CD4-positive, alpha-beta T cell treated with Interleukin-17A for 1 hour (primary cell): ENCODE results near the gene EXD3.
"Not testable (repeated sequence)": the region's sequence is repeated elsewhere in the genome, so short reads cannot be mapped to it uniquely, and the experiment has no call there.

ENCODE experiments used
- DNase-seq: peaks from one replicate; pipeline ENCODE4 v3.0.0-alpha.2; 2020

The EXD3 gene, protein sequence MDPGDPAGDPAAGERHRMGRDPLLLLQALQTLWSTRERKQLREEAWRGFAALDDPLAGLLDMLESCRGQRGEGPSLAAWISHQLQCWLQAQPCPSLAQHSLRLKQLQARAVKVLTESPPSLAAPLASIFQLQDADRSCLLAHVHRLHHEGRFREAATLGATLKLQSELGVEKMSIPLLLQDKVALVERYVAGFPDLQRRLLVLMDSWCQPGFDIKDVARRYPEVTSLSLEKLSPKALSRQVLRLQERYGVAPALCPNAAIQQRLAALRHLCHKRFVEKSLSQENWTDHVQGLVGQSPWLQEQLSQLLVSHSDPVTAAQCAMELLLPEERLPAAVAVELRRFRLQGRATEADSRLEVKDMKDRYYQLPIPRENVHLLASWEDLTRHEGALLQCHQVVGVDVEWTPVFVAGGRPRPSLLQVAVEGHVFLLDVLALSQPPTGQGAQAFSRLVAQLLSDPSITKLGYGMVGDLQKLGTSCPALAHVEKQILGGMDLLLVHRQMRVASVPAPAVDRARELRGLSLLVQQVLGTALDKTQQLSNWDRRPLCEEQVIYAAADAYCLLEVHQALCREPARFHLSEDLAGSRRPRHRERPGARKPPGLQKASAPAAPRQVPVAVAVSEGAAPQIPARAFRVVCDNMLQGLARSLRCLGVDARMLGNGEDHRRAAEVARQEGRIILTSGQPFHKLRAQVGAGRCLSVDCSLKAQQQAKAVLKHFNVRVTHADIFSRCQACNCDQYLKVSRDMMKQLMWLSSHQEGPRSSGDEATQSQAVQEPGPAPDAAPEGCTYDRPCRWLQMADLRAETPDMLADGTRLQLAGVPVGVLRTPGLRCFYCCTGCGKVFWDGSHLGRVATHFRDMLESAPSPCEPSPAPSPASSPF

DNA sequence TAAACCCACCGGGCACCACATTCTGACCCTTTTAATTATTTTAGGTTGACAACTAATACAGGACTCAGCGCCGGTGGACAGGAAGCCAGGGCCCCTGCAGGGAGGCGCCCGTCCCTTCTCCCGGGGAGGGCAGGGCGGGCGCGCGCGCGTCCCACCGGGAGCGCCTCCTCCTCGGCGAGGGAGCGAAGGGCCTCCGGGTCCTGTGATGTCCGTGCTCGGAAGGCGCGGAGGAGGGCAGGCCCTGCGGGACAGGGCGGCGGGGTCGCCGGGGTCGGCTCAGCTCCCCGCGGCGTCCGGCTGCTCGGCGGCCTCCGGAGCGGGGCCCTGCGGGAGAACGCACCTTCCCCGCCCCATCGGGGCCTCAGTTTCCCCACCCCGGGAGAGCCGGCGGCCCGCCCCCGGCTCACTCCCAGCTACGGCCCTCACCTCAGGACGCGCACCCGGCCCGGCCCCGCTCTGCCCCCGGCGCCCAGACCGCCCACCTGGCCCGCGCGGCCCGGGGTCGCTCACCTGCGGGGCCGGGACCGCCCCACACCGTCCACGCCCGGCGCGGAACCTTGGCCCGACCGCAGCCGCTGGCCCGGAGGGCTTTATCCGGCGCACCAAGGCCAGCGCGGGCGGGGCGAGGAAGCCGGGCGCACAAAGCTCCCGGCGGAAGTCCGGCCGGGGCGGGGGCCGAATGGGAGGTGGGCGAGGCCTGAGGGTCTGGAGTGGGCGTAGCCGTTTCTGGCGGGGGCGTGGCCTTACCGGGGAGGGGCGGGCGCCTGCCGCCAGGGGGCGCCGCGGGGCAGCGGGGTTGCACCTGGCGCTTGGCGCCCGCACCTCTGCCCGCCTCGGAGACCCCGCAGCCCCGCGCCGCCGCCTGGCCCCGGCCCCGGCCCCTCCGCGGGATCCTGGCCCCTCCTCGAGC lies at the start of gene EXD3, which contains the start of gene NOXA1:
Gene EXD3 (minus strand): TSS at position 559 of the 910 bp plus-strand sequence. CDS start 27,805 bp downstream, outside the sequence.
Gene NOXA1 (plus strand): TSS at position 790 of the 910 bp plus-strand sequence. CDS start 137 bp downstream, outside the sequence.
- peak; percentile 94 for DNase-seq

DNA sequence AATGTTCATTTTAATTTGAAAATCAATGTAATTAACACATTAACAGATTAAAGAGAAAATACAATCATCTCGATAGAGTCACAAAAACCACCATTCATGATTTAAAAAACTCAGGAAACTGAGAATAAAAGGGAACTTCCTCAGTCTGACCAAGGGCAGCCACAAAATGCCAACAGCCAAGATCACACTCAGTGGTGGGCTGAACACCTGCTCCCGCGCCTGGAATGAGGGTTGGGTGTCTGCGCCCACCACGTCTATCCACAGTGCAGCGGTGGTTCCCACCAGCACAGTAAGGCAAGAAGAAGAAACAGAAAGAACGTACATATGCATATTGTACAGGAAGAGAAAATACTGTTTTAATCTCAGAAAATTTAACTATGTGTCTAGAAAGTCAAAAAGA lies 47.8 kb upstream of the EXD3 start:
- DNase-seq, result no peak

DNA sequence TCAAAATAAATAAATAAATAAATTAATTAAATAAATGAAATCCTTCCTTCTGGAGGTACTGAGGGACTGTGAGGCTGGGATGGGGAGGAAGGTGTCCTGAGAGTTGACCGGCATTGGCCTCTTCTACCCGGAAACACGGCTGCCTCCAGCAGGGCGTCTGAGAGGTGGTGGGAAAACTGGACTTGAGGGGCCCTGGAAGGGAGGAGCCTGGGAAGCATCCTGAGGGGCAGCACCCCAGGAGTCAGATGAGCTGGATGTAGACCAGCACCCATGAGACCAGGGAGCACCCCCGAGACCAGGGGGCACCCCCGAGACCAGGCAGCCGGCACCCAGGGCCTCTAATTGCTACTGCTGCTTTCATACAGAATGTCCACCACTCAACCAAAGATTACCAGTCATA lies 44.9 kb upstream of the EXD3 start:
- no peak for DNase-seq

DNA sequence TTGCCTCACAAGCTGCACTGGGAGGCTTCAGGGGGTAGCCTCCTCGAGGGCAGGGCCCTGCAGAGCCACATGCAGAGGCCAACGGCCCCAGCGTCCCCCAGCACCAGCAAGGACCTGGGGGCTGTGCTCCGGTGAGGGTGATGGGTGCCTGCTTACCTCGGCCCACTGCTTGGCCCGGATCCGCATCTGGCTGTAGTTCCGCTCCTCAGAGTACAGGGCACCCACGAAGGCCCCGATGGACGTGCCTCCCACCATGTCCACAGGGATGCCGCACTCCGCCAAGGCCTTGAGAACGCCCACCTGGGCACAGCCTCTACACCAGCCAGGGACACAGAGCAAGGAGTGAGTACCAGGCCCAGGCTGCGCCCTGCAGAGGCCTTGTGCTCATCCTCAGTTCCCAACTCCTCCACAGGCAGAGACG lies 44.2 kb upstream of the EXD3 start:
- DNase-seq, result no peak

DNA sequence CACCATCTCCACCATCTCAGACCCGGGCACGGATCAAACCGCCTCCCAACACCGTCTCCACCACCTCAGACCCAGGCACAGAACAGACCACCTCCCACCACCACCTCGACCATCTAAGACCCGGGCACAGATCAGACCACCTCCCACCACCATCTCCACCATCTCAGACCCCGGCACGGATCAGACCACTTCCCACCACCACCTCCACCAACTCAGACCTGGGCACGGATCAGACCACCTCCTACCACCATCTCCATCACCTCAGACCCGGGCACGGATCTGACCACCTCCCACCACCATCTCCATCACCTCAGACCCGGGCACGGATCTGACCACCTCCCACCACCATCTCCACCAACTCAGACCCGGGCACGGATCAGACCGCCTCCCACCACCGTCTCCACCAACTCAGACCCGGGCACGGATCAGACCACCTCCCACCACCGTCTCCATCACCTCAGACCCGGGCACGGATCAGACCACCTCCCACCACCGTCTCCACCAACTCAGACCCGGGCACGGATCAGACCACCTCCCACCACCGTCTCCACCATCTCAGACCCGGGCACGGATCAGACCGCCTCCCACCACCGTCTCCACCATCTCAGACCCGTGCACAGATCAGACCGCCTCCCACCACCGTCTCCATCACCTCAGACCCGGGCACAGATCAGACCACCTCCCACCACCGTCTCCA lies 43.6 kb upstream of the EXD3 start:
- not testable (repeated sequence) for DNase-seq

DNA sequence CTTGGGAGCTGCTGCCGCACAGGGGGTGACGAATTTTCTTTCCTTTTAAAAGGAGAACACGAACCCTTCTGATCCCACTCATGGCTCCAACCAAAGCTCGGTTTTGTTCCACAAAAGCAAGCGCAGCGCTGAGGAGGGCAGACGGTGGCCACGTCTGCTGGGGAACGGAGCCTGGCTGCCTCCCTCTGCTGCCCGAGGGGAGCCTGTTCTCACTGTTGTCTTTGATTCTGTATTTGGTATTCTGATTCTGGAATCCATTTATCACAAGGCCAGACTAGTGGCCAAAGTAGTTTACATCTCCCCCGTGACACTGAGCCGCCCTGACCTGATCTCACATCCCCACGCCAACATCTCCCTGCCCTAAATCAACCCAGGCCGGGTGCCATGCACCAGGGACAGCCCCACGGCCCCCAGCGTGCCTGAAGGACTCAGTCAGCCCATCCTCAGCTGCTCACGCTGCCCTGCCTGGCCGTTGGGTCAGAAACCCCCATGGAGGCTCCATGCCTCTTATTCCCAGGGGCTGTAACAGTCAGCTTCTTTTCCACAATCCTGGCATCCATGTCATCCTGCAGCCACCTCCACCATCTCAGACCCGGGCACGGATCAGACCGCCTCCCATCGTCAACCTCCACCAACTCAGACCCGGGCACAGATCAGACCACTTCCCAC lies 42.9 kb upstream of the EXD3 start:
- DNase-seq, result no peak

DNA sequence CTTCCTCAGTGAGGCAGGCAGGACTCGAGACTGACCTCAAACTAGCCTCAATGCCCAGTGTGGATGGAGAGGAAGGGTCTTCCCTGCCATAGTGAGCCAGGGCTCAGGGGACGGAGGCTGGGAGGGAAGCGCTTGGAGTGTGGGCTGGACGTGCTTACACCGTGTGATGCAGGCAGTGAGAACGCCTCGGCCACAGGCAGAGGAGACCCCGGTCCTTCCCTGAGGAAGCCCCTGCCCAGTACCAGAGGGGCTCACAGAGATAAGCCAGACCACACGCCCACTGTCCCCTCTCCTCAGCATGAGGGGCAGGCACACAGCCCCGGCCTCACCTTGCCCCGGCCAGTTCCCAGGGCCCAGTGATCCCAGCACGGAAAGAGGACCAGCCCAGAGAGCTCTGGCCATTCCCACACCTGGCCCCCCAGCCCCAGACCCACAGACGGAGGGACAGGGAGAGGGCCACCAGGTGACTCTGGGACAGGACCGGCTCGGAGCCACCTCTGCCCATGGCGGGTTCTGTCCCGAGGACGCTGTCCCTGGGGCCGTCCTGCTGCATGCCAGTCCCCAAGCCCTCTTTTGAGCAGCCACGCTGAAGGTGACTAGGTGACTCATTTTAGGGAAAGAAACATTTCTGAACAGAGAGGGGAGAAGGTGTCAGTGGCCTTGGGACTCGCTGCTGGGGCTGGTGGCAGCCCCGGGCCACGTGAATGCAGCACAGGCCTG lies 42.2 kb upstream of the EXD3 start:
- no peak for DNase-seq

DNA sequence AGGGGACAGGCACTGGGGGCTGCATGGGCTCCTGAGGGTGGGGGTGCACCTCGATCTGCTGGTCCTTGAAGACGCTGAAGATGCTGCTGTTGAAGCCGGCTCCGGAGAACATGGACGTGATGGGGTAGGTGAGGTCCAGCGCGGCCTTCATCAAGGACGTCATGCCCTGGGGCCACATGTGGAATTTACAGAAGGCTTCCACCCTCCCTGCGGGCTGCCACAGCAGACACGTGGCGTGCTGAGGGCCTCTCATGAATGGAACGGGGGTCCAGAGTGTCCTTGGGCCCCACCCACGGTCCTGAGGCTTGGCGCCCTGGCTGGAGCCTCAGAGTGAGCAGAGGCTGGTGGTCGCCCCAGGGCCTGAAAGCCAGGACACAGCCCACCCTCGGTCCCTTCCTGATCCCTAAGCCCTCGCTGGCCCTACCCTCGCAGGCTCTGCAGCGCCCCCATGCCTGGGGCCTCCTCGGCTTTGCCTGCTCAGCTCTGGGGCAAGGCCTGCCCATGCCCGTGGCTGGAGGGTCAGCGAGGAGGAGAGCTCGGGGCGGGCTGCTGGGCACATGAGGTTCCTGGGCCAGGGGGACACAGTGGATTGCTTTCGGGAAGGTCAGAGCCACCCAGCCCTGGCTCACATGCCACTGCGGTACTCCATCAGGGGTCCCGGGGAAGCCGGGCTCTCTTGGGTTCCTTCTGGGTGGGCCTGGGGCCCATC lies 41.5 kb upstream of the EXD3 start:
- no peak for DNase-seq

DNA sequence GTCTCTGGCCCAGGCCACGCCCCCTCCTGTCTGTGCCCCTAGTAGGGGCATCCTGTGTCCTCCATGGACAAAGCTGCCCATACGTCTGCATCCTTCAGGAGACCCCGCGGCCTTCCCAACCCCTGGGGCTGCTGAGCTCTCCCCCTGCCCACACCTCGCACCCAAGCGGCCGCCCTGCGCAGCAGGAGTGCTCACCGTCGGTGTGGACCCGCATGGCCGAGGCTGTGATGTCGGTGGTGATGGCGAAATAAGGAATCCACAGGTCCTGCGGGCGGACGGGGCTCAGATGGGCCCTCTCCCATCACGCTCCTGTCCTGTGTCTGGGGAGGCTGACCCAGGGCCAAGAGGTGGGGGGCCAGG lies 40.9 kb upstream of the EXD3 start:
- no peak for DNase-seq

DNA sequence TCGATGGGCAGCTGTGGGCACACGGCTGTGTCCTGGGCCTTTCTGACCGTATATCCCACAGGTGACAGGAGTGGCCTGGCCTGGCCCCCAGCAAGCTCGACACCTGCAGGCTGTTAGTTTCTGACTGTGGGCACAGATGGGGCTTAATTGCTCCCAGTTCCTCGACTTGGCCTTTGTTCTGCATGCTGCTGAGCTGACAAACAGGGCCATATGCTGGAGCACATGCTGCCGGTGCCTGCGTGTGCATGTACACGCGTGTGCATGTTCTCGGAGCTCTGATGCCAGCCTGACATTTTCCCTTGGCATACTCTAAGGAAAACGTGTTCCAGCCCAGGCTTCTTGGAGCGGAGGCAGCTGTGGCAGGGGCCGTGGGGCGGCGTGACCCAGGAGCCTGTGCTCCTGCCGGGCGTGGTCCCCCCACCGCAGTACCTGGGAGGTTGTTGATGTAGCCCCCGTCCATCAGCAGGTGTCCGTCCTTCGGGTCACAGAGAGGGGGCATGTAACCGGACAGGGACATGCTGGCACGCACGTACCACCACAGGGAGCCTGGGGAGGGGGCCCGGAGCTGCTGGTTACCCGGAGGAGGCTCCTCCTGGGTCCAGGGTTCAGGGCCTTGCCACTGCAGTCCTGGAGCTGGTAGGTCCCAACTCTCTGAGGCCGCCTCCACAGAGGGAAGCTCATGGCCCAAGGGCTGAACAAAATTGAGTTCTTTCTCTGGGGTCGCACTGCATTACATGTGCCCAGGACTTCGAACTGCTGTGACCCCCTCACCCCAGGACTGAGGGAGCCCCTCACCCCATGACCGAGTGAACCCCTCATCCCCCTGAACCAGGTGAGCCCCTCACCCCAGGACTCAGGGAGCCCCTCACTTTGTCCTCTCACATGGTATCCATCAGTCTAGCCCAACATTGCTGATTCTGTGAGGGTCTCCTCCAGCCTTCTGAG lies 40.3 kb upstream of the EXD3 start:
- no peak for DNase-seq

DNA sequence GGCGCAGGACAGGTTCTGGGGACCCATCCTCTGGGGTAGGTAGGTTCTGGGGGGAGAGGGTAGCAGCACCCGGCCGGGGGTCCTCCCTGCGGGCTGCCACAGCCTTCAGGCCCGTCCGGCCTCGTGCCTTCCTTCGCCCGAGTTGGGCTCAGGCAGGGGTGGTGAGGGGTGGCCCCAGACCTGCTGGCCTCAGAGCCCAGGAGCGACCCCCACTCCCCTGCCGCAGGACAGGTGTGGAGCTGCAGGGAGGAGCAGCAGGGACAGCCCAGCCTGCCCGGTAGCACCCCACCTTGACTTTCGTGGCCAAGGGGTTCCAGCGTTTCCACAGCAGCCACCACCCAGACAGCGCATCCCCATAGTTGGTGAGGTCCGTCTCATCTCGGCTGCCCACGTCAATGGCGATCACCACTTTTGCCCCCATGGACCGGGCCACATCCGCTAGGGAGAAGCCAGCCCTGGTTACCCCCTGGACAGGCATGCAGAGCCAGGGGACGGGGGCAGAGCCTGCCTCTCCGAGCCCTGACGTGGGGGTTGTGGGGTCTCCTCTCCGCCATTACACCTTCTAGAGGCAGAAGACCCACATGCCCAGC lies 39.5 kb upstream of the EXD3 start:
- DNase-seq, result no peak

DNA sequence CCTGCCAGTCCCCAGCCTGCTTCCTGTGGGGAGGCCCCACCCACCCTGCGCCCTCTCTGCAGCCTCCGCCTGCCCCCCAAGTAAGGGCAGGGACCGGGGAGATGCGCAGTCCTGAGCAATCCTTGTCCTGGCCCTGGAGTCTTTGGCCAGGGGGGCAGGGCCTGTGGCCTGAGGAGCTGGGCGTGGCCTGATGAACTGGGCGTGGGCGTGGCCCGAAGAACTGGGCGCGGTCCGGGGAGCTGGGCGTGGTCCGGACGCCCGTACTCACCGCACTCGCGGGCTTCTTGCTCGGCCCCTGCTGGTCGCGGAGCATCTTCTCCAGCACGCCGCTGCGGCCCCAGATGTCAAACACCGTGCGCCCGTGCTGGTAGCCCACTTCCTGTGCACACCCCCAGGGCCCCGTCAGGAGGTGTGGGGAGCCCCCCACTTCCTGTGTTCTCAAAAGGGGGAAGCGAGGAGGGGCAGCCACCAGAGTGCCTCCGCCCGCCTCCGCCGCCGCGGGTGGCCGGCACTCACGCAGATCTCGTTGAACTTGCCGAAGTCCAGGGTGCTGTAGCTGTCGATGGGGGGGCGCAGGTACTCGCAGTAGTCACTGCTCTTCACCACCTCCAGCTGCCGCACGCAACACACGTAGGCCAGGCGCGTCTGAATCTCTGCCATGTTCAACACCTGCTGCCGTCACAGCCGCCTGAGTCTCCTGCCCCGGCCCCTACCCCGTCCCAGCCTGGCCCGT lies 38.9 kb upstream of the EXD3 start:
- DNase-seq, result peak; percentile 91

DNA sequence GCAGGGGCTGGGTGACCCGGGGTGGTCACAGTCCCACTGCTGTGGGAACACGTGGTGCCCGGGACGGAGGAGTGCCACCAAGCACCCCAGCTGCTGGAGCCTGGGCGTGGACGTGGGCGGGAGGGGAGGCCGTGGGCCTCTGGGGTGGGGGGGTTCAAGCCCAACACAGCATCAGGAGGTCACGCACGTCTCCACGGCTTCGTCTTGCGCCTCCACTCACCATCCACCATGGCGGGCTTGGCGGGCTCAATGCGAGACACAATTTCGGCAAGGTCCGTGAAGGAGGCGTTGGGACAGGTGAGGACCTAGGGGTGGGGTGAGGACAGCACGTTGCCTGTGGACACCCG lies 38.3 kb upstream of the EXD3 start:
- no peak for DNase-seq

DNA sequence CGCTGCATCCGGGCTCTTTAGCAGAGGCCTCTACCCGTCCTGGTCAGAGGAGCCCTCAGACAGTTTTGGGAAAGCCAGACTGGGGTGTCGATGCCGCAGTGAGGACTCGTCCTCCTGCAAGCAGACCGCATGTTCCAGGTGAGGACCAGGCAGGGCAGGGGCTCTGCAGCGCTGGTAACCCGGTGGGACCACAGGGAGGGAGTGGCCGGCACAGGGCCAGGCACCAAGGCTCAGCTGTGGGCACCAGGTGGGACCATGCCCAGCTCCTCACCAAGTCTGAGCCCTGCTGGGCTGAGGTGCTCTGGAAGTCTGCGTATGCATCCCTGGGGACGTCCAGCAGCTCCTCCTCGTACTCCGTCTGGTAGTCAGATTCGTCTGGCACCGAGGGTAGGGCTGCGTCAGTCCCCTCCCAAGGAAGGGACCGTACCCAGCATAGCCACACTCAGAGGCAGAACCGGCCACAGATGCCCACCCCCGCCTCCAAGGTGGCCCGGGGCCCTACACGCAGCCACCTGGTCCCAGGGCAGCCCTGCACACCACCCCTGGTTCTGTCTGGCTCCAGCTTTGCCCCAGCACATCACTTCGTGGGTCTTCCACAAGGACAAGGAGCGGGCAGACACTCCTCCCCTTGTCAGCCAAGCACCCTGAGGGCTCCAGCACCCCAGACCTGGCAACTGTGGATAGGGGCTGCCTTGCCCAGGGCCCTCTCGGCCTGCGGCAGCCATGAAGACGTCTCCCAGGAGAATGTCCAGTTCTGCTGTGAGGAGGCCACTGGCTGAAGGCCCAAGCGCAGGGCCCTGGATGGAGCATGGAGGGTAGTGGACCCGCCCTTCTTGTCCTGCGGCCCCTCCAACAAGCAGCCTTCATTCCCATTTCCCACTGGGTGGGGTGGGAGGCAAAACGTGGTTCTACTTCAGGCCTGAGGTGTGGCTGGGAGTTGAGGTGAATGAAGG lies 37.7 kb upstream of the EXD3 start:
- DNase-seq, result no peak

DNA sequence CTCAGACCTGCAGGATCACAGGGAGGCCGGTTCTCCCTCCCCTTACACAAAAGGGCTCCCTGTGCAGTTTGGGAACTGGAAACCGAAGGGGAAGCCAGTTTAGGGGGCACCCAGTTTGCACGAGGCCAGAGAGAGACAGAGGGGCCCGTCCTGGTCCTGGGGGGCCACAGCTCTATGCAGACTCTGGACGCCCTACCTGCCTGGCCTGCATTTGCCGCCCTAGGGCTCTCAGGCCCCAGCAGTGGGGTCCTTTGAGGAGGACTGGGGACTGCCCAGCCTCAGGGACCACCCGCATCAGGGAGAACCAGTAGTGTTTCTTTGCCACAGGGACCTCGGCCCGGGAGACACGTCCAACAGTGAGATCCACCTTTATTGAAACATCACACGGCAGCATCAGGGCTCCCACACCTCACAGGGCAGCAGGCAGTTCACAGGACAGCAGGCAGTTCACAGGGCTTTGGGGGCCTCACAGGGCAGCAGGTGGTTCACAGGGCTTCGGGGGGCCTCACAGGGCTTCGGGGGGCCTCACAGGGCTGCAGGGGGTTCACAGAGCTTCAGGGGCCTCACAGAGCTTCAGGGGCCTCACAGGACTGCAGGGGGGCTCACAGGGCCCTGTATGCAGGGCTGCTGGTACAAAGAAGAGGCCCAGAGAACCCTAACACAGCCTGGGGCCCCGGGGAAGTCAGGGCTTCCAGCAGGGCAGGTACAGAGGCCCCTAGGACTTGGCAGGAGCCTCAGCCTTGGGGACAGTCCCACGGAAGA lies 36.8 kb upstream of the EXD3 start:
- no peak for DNase-seq

DNA sequence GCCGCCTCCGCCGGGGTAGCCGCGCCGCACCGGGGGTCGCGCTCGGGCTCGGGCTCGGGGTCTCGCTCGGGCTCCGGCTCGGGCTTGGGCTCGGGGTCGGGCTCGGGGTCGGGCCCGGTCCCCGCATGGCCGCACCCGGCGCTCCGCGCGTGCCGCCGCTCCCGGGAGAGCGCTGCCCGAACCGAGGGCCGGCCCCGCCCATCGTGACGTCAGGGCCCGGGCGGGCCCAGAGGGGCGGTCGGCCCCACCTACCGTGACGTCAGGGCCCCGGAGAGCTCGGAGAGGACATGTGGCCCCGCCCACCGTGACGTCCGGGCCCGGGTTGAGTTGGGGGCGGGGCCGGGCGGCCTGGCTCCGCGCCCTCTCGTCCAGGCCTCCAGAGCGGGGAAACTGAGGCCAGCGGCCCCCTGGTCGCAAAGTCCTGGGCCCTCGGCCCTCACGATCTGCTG lies 36.2 kb upstream of the EXD3 start, which contains the start of gene NSMF:
Gene NSMF (minus strand): TSS at position 183 of the 449 bp plus-strand sequence. CDS start 232 bp downstream, outside the sequence.
- DNase-seq, result peak; percentile 92
